Astrocyte (in vitro differentiated cells and primary cell): ENCODE data around the gene SUSD6.

Experiments
- EZH2 ChIP-seq: IDR thresholded peaks from 2 replicates; pipeline ENCODE4 v1.6.1; 2012; ENCODE audit warnings: mild to moderate bottlenecking, low read length, inconsistent platforms; ENCODE audit not compliant: insufficient read depth
- TF ChIP-seq, protein P1 (sequence below): IDR thresholded peaks from 2 replicates; pipeline ENCODE4 v1.5.1; 2011; ENCODE audit warnings: low read depth, mild to moderate bottlenecking, inconsistent platforms, low read length, moderate library complexity; ENCODE audit not compliant: insufficient read depth

DNA sequence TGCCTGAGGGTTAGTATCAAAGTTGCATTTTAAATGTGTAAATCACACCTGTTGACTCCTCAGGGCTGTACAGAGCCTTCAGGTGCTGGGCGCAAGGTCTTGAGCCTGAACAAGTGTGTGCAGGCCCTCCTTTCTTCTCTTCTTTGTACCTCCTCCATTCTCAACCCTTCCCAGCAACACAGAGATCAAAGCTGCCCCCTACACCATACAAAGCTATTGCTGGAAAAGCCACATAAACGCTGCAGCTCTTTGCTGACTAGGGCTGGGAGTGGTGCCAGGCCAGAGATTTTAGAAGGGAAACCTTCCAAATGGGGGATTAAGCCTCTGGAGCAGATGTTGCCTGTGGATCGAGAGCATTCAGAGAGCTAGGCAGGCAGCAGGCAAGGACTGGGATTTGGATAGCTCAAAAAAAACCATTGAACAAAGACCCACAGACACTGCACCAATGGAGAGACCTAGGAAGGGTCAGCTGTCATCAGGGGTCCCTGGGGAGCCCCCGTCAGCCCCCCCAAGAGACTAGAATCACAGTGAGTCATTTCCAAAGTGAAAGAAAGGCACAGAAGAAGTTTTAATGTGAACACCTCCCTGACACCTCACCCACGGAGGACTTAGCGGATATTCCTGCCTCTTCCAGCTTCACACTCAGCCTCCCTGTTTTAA is 18.2 kb upstream of the SUSD6 start:
- TF ChIP-seq, protein P1, sequence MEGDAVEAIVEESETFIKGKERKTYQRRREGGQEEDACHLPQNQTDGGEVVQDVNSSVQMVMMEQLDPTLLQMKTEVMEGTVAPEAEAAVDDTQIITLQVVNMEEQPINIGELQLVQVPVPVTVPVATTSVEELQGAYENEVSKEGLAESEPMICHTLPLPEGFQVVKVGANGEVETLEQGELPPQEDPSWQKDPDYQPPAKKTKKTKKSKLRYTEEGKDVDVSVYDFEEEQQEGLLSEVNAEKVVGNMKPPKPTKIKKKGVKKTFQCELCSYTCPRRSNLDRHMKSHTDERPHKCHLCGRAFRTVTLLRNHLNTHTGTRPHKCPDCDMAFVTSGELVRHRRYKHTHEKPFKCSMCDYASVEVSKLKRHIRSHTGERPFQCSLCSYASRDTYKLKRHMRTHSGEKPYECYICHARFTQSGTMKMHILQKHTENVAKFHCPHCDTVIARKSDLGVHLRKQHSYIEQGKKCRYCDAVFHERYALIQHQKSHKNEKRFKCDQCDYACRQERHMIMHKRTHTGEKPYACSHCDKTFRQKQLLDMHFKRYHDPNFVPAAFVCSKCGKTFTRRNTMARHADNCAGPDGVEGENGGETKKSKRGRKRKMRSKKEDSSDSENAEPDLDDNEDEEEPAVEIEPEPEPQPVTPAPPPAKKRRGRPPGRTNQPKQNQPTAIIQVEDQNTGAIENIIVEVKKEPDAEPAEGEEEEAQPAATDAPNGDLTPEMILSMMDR = no peak
- TF ChIP-seq EZH2 = no peak
